T-helper 1 cell treated with Interleukin-12 subunit alpha and Interleukin-12 subunit beta and Interleukin-4 antibody, amounts not matched to agents 30 ng/mL and 1 ng/mL, for 36 hours (primary cell): ENCODE data around the gene CDH23. TPM values are rescaled to one million over a fixed set of nuclear protein-coding genes. Genes with fewer than 3 reads are reported as not detected.

Source experiments
- intact Hi-C: fragments of 100-400 bp; cut with micrococcal nuclease; formaldehyde crosslinking; loops from one replicate; pipeline ENCODE4 v1.15.1; 2024
- total RNA-seq: library from RNA; stranded (reverse); gene quantifications from 2 replicates; pipeline ENCODE4 v1.2.3, GENCODE V29; 2022

Gene CDH23
- total RNA-seq, 1 donor from 2014 or later, result 1.3 TPM

- intact Hi-C loops, result no loop called here
Observed at GRCh38 chr10:71838264-71839211, 441.8 kb downstream of the CDH23 start.

DNA sequence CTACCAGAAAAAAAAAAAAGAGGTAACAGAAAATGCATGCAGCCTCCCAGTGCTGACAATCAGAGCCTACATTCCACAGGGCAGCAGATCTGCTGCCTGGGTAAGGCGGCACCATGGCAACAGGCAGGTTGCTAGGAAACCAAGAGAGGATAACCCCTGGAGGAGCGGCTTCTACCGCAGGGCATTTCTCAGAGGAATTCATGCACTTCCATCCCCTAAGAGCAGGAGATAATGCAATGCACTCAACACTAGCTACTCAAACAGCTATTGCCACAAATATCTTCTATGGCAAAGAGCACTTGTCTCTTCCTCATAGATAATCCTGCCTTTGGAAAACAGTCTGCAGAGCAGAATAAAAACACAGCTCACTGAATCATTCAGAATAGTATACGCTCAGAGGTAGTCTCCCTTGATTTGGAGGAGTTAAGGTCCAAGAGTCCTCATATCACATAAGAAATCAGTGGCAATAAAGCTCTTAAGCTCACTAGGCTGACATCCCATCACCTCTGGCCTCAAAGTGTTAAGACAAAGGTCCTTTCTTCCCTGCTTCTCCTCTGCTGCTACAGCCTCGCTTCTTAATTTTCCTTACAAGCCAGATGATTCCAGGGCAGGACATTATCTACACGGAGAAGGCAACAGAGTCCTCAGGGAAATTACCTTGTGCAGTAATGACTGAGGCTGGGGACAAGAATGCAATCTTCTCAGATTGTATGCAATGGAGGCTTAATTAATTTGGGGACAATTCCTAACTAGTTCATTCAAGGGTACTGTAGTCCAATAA lies 443.6 kb downstream of the CDH23 start:
- intact Hi-C loops, result no loop called here

GRCh38 chr10:71840958-71841335 lies 444.2 kb downstream of the CDH23 start:
- intact Hi-C loops, result no loop called here

- intact Hi-C loops, result no loop called here
Observed at GRCh38 chr10:71842422-71842821, 445.7 kb downstream of the CDH23 start.

DNA sequence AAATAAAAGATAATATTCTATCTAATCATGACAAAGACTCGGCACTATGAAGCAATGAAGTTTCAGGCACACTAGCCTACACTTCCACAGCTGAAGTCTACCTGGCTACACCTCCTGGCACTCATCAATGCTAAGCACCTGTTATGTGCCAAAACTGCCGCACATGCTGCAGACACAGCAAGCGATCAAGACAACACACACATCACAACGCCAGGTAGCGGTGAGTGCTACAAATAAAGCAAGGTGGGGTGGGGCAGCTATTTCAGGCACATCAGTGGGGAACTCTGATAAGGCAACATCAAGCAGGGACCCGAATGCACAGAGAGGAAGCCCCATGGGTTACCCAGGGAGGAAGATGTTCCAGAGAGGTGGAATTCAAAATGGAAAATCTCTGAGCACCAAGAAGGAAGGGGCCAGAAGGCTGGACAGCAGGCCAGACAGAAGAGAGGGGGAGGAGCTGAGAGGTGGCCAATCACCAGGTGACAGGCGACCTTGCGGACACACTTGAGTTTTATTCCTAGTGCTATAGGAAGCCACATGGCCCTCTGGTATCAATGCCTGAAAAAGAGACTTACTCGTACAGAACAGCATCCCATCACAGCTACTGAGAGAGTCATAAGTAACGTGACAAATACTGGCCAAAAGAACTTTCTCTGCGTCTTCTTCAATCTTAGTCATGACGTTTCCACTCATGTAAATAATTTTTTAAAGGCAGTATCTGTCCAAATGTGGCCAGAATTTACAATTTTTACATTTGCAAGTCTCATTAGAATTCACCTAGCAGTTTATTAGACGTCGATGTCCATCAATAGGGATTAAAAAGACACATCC lies 446.4 kb downstream of the CDH23 start:
- intact Hi-C loops, result no loop called here

- intact Hi-C loops, result no loop called here
Observed at GRCh38 chr10:71844084-71844483, 447.4 kb downstream of the CDH23 start.

- intact Hi-C loops, result no loop called here
Observed at GRCh38 chr10:71844695-71845094, 448.0 kb downstream of the CDH23 start.

- intact Hi-C loops, result no loop called here
Observed at GRCh38 chr10:71845410-71846405, 449.0 kb downstream of the CDH23 start.

DNA sequence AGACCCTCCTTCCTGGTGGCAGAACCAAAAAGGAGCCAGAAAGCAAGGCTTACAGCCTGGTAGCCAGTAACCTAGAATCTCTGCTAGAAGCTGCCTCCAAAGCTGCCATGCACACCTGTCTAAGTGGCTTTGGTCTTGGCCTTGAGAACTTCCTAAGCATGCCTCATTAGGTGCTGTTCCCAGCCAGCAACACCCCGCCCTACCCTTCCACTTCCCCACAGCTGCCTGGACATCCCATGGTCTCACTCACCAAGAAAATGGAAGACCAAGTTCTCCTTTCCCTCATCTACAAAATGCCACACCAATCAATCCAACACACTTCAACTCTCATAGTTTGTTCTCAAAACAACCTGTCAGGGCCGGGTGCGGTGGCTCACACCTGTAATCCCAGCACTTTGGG lies 450.1 kb downstream of the CDH23 start:
- intact Hi-C loops, result no loop called here

DNA sequence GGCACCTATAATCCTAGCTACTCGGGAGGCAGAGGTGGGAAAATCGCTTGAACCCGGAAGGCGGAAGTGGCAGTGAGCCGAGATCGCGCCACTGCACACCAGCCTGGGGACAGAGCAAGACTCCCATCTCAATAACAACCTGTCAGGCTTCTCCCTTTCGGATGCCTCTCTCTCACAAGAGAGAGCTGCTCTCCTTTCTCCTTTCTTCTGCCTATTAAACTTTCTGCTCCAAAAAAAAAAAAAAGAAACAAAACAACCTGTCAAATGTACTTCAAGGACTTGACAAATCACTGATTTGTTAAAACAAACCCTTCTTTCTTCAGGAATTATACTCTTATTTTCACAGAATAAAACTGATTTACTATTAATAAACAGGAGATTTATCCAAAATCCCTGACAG lies 450.7 kb downstream of the CDH23 start:
- intact Hi-C loops, result no loop called here

GRCh38 chr10:71848325-71849275 lies 451.9 kb downstream of the CDH23 start:
- intact Hi-C loops, result no loop called here

GRCh38 chr10:71849461-71849908 lies 452.8 kb downstream of the CDH23 start:
- intact Hi-C loops, result no loop called here

DNA sequence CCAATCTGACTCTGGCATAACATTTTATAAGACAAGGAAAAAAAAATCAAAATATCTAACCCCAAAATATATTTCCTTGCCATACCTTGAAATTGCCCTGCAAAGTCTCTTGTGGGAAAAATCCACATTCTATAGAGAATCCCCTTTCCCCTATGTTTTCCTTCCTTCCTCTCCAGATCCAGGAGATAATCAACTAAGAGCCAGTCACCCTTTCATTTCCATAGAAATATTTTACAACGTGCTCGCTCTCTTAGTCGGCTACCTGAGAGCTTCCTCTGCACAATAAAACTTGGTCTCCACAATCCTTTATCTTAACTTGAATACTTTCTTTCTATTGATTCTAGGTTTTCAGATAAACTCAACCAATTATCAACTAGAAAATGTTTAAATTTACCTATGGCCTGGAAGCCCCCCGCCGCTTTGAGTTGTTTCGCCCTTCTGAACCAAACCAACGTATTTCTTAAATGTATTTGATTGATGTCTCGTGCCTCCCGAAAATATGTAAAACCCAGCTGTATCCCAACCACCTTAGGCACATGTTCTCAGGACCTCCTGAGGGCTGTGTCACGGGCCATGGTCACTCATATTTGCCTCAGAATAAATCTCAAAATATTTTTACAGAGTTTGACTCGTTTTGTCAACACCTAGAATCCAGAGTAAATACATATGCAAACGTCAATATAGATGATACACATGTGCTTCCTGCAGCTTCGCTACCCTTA lies 453.5 kb downstream of the CDH23 start:
- intact Hi-C loops, result loop anchor here (2.0 to 5.0 kb wide), 5 partner anchors 39 to 1245 kb away; partner anchors contain the start of genes ANAPC16, ASCC1 and MCU

- intact Hi-C loops, result loop anchor here (1.0 to 5.0 kb wide), 13 partner anchors 18 to 1244 kb away; partner anchors contain the start of genes ANAPC16, ASCC1, MCU and SLC29A3
Observed at GRCh38 chr10:71850743-71851464, 454.2 kb downstream of the CDH23 start, which contains the start of gene PSAP. PSAP (minus strand) TSS chr10:71851251; CDS start chr10:71851221, 30 bp downstream.

DNA sequence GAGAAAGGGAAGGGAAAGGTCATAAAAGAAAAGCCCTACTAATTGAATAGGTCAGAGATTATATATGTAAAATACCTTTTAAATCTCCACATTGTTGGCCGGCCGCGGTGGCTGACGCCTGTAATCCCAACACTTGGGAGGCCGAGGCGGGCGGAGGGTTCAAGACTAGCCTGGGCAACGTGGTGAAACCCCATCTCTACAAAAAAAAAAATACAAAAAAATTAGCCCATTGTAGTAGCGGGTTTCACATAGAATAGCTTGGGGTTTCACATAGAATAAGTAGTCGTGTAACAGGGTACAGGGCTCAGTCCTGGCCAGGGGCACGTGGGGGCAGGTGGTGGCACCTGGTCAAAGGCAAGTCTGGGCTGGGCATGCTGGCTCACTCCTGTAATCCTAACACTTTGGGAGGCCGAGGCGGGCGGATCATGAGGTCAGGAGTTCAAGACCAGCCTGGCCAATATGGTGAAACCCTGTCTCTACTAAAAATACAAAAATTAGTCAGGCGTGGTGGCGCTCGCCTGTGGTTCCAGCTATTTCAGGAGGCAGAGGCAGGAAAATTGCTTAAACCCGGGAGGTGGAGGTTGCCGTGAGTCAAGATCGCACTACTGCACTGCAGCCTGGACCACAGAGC lies 454.9 kb downstream of the CDH23 start:
- intact Hi-C loops, result loop anchor here (1.0 to 5.0 kb wide), 13 partner anchors 18 to 1243 kb away; partner anchors contain the start of genes ANAPC16, ASCC1, MCU and SLC29A3

DNA sequence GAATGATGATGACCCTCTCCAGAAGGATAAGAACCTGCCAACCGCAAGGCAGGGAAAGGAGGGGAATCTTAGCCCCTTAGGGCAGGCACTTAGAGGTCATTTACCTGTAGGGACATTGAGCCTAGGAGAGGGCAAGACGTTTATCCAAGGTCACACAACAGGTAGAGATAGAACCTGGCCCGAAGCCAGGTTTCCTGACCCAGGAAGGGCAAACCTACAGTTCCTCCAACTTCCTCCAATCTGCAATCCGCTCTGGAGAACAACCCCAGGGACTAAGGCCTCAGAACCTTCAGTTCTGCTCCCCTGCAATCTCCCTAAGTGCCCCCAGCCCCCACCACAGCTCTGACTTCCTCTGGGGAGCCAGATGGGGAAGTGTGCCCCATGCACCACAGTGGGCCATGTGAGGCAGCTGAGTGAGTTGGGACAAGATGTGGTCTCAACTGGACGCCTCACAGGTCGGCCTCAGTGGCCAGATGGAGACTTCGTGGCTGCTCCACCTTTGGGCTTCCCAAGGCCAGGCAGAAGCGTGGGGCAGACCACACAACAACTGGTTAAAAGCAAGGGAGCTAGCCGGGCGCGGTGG lies 455.7 kb downstream of the CDH23 start:
- intact Hi-C loops, result loop anchor here (5.0 kb wide), 1 partner anchor 365 kb away; the partner anchor contains the start of genes ANAPC16 and ASCC1
